Neural progenitor cell (in vitro differentiated cells): ENCODE data around the gene PNMT. TPM values are rescaled to one million over a fixed set of nuclear protein-coding genes. Genes with fewer than 3 reads are reported as not detected.

Experiments used
- DNase-seq: peaks from one replicate; pipeline ENCODE4 v3.0.0-alpha.2; 2016; ENCODE audit warnings: low spot score
- H2AFZ ChIP-seq: fragments of 200-600 bp; sonication (generic); replicated peaks from 2 replicates; pipeline ENCODE4 v1.6.1; 2016; ENCODE audit warnings: antibody characterized with exemption
- H3F3A ChIP-seq: fragments of 200-600 bp; sonication (generic); 2 replicates; pipeline ENCODE4 v1.6.1; 2016; ENCODE audit warnings: antibody characterized with exemption, low read depth
- H3K27ac ChIP-seq: fragments of 200-600 bp; sonication (generic); 2 replicates; pipeline ENCODE4 v1.5.1; 2016; ENCODE audit warnings: mild to moderate bottlenecking
- H3K27me3 ChIP-seq: fragments of 200-600 bp; sonication (generic); 2 replicates; pipeline ENCODE4 v1.6.1; 2016; ENCODE audit warnings: mild to moderate bottlenecking, moderate library complexity
- H3K36me3 ChIP-seq: fragments of 200-600 bp; sonication (generic); 2 replicates; pipeline ENCODE4 v1.5.1; 2016
- H3K4me1 ChIP-seq: fragments of 200-600 bp; sonication (generic); 2 replicates; pipeline ENCODE4 v1.6.1; 2016; ENCODE audit warnings: mixed run types
- H3K4me2 ChIP-seq: fragments of 200-600 bp; sonication (generic); 2 replicates; pipeline ENCODE4 v1.6.1; 2016
- H3K4me3 ChIP-seq: fragments of 200-600 bp; sonication (generic); 2 replicates; pipeline ENCODE4 v1.5.1; 2016
- H3K79me2 ChIP-seq: fragments of 200-600 bp; sonication (generic); 2 replicates; pipeline ENCODE4 v1.6.1; 2016; ENCODE audit warnings: low read depth
- H3K9ac ChIP-seq: fragments of 200-600 bp; sonication (generic); 2 replicates; pipeline ENCODE4 v1.6.1; 2016
- H3K9me3 ChIP-seq: fragments of 200-600 bp; sonication (generic); 2 replicates; pipeline ENCODE4 v1.5.1; 2016; ENCODE audit warnings: low read depth
- H4K20me1 ChIP-seq: fragments of 200-600 bp; sonication (generic); 2 replicates; pipeline ENCODE4 v1.6.1; 2016; ENCODE audit warnings: low read depth
- H3K27ac Mint-ChIP-seq: 3 replicates; pipeline ENCODE4 v1.8.0; 2021; ENCODE audit warnings: mixed read lengths
- H3K27me3 Mint-ChIP-seq: 2 replicates; pipeline ENCODE4 v1.8.0; 2022; ENCODE audit warnings: low read depth, mild to moderate bottlenecking, inconsistent platforms, moderate library complexity, mixed read lengths; ENCODE audit not compliant: insufficient read depth
- H3K36me3 Mint-ChIP-seq: 3 replicates; pipeline ENCODE4 v1.8.0; 2021; ENCODE audit warnings: mixed read lengths
- H3K4me1 Mint-ChIP-seq: 3 replicates; pipeline ENCODE4 v1.8.0; 2021; ENCODE audit warnings: mixed read lengths
- H3K4me3 Mint-ChIP-seq: 3 replicates; pipeline ENCODE4 v1.8.0; 2021; ENCODE audit warnings: mild to moderate bottlenecking, moderate library complexity, mixed read lengths
- H3K9me3 Mint-ChIP-seq: 3 replicates; pipeline ENCODE4 v1.8.0; 2020; ENCODE audit warnings: mixed read lengths
- EZH2 ChIP-seq: fragments of 200-600 bp; sonication (generic); IDR thresholded peaks from 2 replicates; pipeline ENCODE4 v1.6.1; 2017; ENCODE audit warnings: antibody characterized with exemption, mild to moderate bottlenecking, moderate library complexity
- EZH2phosphoT487 ChIP-seq: fragments of 200-600 bp; sonication (generic); IDR thresholded peaks from 2 replicates; pipeline ENCODE4 v1.6.1; 2017; ENCODE audit warnings: antibody characterized with exemption
- total RNA-seq: library from RNA; depleted of rRNA; stranded (reverse); fragments of >200 nt; gene quantifications from 2 replicates; pipeline ENCODE4 v1.2.3, GENCODE V29; 2015; ENCODE audit warnings: low replicate concordance
- TF ChIP-seq, protein P1 (sequence below): fragments of 200-600 bp; sonication (generic); IDR thresholded peaks from 2 replicates; pipeline ENCODE4 v1.5.1; 2017; ENCODE audit warnings: antibody characterized with exemption, mild to moderate bottlenecking

The PNMT gene
- total RNA-seq, 1 donor from 2014 or later = not detected

DNA sequence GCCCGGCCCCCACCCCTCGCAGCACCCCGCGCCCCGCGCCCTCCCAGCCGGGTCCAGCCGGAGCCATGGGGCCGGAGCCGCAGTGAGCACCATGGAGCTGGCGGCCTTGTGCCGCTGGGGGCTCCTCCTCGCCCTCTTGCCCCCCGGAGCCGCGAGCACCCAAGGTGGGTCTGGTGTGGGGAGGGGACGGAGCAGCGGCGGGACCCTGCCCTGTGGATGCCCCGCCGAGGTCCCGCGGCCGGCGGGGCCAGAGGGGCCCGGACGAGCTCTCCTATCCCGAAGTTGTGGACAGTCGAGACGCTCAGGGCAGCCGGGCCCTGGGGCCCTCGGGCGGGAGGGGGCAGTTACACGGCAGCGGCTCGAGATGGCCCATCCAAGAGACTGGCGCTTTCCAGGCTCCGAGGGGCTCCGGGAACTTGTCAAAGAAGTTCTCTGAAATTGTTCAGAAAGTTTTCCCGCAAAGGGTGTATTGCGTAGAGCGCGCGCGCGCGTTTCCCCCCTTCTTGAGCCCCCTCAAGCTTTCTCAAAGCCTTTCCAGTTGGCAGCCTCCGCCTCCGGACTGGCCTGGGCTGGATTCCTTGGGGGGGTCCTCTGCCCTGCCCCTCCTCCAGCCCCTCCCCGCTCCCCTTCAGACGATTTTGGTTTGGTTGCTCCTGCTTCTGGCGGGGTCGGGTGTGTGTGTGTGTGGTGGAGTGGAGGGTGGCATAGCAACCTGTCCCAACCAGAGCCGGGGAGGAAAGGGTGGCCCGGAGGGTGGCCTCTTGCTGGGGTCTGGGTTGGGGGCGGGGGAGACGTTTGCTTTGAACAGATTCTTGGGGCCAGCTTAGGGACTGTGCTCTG, 32.1 kb downstream of the PNMT start:
- peak overlapping the region; percentile 80 for H3K9ac ChIP-seq
- H3K9me3 ChIP-seq = no peaks in the 10 kb centered on the region
- H3K9me3 Mint-ChIP-seq = no peaks in the 10 kb centered on the region
- peak overlapping the region; percentile 88 for H3K4me2 ChIP-seq
- peak overlapping the region; percentile 0 for H2AFZ ChIP-seq
- H3K36me3 ChIP-seq = no peaks in the 10 kb centered on the region
- H3K4me1 Mint-ChIP-seq = peaks cover 50% of the 10 kb centered on the region
- peak; percentile 77 for DNase-seq
- no peak overlapping the region for H3K27ac Mint-ChIP-seq
- peak overlapping the region; percentile 99 for H3K4me3 Mint-ChIP-seq
- peak overlapping the region; percentile 96 for H3K4me3 ChIP-seq
- TF ChIP-seq EZH2 (no peak), EZH2phosphoT487 (no peak)
- TF ChIP-seq, protein P1, sequence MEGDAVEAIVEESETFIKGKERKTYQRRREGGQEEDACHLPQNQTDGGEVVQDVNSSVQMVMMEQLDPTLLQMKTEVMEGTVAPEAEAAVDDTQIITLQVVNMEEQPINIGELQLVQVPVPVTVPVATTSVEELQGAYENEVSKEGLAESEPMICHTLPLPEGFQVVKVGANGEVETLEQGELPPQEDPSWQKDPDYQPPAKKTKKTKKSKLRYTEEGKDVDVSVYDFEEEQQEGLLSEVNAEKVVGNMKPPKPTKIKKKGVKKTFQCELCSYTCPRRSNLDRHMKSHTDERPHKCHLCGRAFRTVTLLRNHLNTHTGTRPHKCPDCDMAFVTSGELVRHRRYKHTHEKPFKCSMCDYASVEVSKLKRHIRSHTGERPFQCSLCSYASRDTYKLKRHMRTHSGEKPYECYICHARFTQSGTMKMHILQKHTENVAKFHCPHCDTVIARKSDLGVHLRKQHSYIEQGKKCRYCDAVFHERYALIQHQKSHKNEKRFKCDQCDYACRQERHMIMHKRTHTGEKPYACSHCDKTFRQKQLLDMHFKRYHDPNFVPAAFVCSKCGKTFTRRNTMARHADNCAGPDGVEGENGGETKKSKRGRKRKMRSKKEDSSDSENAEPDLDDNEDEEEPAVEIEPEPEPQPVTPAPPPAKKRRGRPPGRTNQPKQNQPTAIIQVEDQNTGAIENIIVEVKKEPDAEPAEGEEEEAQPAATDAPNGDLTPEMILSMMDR = peak; percentile 17
- H3K79me2 ChIP-seq = peaks cover 67% of the 10 kb centered on the region
- H3K27me3 Mint-ChIP-seq = peaks cover 10% of the 10 kb centered on the region
- peaks cover 48% of the 10 kb centered on the region for H3F3A ChIP-seq
- H3K27me3 ChIP-seq = no peaks in the 10 kb centered on the region
- H3K27ac ChIP-seq = peak overlapping the region; percentile 26
- peaks cover 46% of the 10 kb centered on the region for H4K20me1 ChIP-seq
- peaks cover 63% of the 10 kb centered on the region for H3K4me1 ChIP-seq
- peaks cover 2% of the 10 kb centered on the region for H3K36me3 Mint-ChIP-seq

GRCh38 chr17:39701012-39701783, 32.9 kb downstream of the PNMT start:
- H3K27ac ChIP-seq = no peak overlapping the region
- Mint-ChIP-seq H3K27ac (peak overlapping the region; percentile 5), H3K4me3 (peak overlapping the region; percentile 99), H3K9me3 (no peaks in the 10 kb centered on the region), H3K4me1 (peaks cover 42% of the 10 kb centered on the region), H3K27me3 (peaks cover 10% of the 10 kb centered on the region), H3K36me3 (peaks cover 2% of the 10 kb centered on the region)
- peak overlapping the region; percentile 88 for H3K4me2 ChIP-seq
- H3K36me3 ChIP-seq = no peaks in the 10 kb centered on the region
- TF ChIP-seq EZH2 (no peak), EZH2phosphoT487 (no peak)
- TF ChIP-seq, protein P1 = no peak
- peaks cover 75% of the 10 kb centered on the region for H3K79me2 ChIP-seq
- H3K27me3 ChIP-seq = no peaks in the 10 kb centered on the region
- peaks cover 54% of the 10 kb centered on the region for H4K20me1 ChIP-seq
- peak overlapping the region; percentile 96 for H3K4me3 ChIP-seq
- H2AFZ ChIP-seq = no peak overlapping the region
- H3K9me3 ChIP-seq = no peaks in the 10 kb centered on the region
- peaks cover 60% of the 10 kb centered on the region for H3K4me1 ChIP-seq
- H3F3A ChIP-seq = peaks cover 40% of the 10 kb centered on the region
- peak; percentile 30 for DNase-seq
- H3K9ac ChIP-seq = peak overlapping the region; percentile 80

DNA sequence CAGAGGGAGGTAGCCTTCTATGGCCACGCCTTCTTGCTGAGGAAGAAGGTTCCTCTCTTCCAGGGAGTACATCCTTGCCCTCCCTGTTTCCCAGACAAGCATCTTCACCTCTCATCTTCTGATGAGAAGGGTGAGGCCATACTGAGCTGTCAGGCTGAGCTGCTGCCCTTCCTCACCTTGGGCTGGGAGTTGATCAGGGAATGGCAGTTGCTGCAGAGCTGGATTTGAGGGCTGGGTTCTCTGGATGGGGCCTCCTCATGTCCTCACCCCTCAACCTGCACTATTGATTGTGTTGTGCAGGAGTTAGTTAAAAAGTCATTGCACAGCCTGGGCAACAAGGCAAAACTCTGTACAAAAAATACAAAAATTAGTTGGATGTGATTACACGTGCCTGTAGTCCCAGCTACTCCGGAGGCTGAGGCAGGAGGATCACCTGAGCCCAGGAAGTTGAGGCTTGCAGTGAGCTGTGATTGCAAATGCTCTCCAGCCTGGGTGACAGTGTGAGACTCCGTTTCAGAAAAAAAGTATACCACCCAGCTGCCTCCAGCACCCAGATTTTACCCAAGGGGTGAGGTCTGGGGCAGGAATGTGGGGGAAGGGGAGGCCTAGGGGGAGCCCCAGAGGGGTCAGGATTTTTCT, 33.6 kb downstream of the PNMT start:
- H3K27me3 Mint-ChIP-seq = peaks cover 8% of the 10 kb centered on the region
- DNase-seq = peak; percentile 5
- Histone ChIP-seq H3K27me3 (no peaks in the 10 kb centered on the region), H3K9me3 (no peaks in the 10 kb centered on the region), H3K27ac (no peak overlapping the region), H2AFZ (no peak overlapping the region), H3F3A (peaks cover 33% of the 10 kb centered on the region), H3K4me3 (peak overlapping the region; percentile 96), H3K79me2 (peaks cover 79% of the 10 kb centered on the region), H3K4me2 (peak overlapping the region; percentile 88), H3K9ac (no peak overlapping the region), H4K20me1 (peaks cover 58% of the 10 kb centered on the region), H3K36me3 (no peaks in the 10 kb centered on the region), H3K4me1 (peaks cover 53% of the 10 kb centered on the region)
- no peak overlapping the region for H3K27ac Mint-ChIP-seq
- peaks cover 2% of the 10 kb centered on the region for H3K36me3 Mint-ChIP-seq
- TF ChIP-seq, protein P1 = no peak
- no peak for TF ChIP-seq EZH2phosphoT487
- no peak for TF ChIP-seq EZH2
- peaks cover 35% of the 10 kb centered on the region for H3K4me1 Mint-ChIP-seq
- H3K9me3 Mint-ChIP-seq = no peaks in the 10 kb centered on the region
- H3K4me3 Mint-ChIP-seq = peak overlapping the region; percentile 99
